Stimulated activated CD8-positive, alpha-beta memory T cell treated with anti-CD3 and anti-CD28 coated beads, Interleukin-7, amount 100 ng/mL, for 1 hour (primary cell): Measurements from ENCODE around the gene NAA38.

Experiments
- DNase-seq, 2 donors: peaks; one replicate each; pipeline ENCODE4 v3.0.0-alpha.2; 2020; ENCODE audit warnings: low read depth in 2 of 2

NAA38 gene

GRCh38 chr17:7852919-7853690 lies 4.3 kb downstream of the NAA38 start:
- DNase-seq = no peak

GRCh38 chr17:7852262-7852670 lies 5.1 kb downstream of the NAA38 start:
- no peak for DNase-seq

GRCh38 chr17:7851438-7852261 lies 5.7 kb downstream of the NAA38 start:
- peak; percentile 80 to 87 for DNase-seq

- no peak for DNase-seq
Measured at GRCh38 chr17:7850701-7851437, 6.5 kb downstream of the NAA38 start.

- DNase-seq = no peak
Measured at GRCh38 chr17:7849751-7850504, 7.4 kb downstream of the NAA38 start.

- DNase-seq = no peak
Measured at GRCh38 chr17:7849130-7849750, 8.1 kb downstream of the NAA38 start.

GRCh38 chr17:7848739-7849129 lies 8.6 kb downstream of the NAA38 start:
- DNase-seq = no peak

GRCh38 chr17:7848131-7848579 lies 9.2 kb downstream of the NAA38 start:
- DNase-seq = no peak

GRCh38 chr17:7846765-7847661 lies 10.3 kb downstream of the NAA38 start:
- no peak for DNase-seq

- no peak for DNase-seq
Measured at GRCh38 chr17:7846063-7846735, 11.2 kb downstream of the NAA38 start.

- no peak for DNase-seq
Measured at GRCh38 chr17:7845359-7846062, 11.8 kb downstream of the NAA38 start.

GRCh38 chr17:7844292-7845154 lies 12.8 kb downstream of the NAA38 start:
- DNase-seq = peak; percentile 54 to 59

- peak; percentile 83 to 86 for DNase-seq
Measured at GRCh38 chr17:7843536-7844291, 13.6 kb downstream of the NAA38 start.

GRCh38 chr17:7843257-7843535 lies 14.2 kb downstream of the NAA38 start:
- DNase-seq = no peak

- peak; percentile 87 to 89 for DNase-seq
Measured at GRCh38 chr17:7842380-7843256, 14.7 kb downstream of the NAA38 start.

- peak; percentile 70 to 76 for DNase-seq
Measured at GRCh38 chr17:7841915-7842379, 15.4 kb downstream of the NAA38 start.
